Stimulated activated CD4-positive, alpha-beta T cell treated with anti-CD3 and anti-CD28 coated beads, Interleukin-15, amount 100 ng/mL, for 1 hour (primary cell): Measurements from ENCODE around the gene GJB5.
"Not testable (repeated sequence)": the region's sequence is repeated elsewhere in the genome, so short reads cannot be mapped to it uniquely, and the experiment has no call there.

Experiments used
- DNase-seq, 2 donors: peaks; one replicate each; pipeline ENCODE4 v3.0.0-alpha.2; 2020; ENCODE audit warnings: low read depth in 1 of 2, low spot score in 1 of 2

The GJB5 gene

DNA sequence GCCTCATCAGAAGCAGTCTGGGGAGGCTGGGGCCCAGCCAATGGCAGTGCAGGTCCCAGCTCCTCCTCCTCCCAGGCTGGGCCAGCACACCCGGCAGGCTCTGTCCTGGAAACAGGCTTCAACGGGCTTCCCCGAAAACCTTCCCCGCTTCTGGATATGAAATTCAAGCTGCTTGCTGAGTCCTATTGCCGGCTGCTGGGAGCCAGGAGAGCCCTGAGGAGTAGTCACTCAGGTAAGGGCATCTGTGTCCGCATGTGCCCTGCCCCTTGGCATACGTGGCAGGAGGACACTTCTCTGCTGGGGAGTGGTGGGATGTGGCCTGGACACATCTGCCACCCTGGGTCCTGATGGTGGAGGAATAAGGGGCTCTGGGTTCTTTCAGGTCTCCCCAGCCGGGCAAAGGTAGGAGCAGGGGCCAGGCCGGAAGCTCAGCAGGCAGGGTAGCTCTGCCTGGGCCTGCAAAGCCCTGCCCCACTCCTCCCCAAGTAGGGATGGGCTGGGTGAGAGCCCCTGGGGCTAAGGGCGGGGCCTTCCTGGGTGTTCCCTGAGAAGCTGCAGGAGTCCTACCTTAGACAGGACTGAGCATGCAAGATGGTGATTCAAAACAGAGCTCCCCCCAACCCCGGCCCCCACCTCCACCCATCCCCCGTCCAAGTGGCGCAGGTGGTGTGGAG lies at the start of gene GJB5:
TSS of gene GJB5 (plus strand) at position 84 of the 674 bp plus-strand sequence. CDS start 2,284 bp downstream, outside the sequence.
- DNase-seq = no peak

DNA sequence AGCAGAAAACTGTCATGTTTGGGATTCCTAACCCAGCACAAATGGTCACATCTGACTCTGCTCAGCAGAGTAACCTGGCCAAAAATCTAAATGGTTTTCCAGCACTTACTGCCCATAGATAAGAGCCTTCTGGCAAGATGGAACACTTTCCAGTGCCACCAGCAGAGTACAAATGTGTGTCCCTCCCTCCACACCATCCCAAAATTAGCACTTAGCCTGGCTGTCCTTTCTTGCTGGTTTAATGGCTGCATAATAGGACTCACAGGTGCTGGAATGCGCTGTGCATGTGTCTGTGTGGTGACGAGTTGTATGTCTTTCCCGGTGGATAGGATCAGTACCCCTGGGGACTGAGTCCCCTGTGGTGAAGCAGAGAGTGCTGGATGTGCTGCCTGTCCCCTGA lies 49.8 kb upstream of the GJB5 start:
- DNase-seq = no peak

DNA sequence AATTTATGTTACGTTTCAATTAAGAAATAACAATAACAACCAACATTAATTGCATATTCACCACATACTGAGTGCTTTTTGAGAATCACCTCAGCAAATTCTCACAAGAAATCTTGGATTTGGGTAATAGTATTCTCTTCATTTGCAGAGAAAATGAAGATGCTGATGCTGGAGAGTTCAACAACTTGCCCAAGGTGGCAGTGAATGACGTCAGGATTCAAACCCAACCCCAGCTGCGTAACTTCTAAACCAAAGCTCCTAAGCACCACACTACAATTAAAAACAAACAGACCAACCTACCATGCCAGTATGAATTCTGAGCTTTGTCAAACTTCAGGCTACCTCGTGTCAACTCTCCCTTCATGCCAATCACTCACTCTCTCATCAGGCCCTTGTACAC lies 46.7 kb upstream of the GJB5 start:
- no peak for DNase-seq

DNA sequence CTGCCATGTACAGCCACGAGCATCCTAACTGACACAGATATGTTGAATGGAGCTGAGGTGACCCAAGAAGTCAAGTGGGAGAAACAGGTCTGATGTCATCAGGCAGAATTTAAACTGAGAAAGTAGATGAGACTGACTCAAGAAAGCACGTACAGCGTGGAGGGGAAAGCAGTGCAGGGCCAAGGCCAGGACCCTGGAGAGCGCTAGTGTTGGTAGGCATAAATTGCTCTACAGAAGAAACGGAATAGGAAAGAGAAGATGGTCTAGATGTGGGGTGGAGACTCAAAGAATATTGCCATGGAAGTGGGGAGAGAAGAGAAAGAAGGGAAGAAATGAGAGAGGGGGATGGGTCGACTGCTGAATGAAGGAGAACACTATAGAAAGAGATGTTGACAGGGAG lies 45.3 kb upstream of the GJB5 start:
- DNase-seq = no peak

DNA sequence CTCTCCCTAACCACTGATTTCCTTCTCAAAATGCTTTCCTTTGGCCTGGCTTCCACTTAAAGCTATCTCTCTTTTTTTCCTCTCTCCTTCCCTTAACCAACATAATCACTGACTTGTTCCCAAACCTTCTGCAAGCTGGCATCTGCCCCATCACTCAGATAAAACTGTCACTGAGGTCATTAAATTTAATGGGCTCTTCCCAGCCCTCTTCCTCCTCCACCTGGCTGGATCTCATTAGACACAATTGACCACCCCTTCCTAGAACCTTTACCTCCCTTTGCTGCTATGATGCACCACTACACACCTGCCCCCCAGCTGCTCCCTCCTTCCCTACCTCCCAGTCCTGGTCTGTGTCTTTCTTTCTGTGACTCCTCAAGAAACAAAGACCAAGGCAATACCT lies 44.0 kb upstream of the GJB5 start:
- DNase-seq = no peak

DNA sequence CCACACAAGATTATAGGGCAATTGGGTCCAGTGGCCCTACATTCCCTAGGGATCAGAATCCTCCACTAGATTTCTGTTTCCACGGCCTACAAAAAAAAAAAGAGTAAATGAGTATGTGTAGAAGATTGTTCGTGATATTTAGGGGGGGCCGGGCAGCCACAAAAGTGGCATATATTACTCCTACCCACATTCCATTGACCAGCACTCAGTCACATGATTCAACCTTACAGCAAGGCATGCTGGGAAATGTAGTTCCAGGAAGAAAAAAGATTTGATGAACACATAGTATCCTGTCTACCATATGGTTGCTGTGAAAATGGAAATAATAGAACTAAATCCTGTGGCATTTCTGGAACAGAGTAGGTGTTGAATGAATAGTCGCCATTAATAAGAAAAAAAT lies 43.4 kb upstream of the GJB5 start:
- no peak for DNase-seq

DNA sequence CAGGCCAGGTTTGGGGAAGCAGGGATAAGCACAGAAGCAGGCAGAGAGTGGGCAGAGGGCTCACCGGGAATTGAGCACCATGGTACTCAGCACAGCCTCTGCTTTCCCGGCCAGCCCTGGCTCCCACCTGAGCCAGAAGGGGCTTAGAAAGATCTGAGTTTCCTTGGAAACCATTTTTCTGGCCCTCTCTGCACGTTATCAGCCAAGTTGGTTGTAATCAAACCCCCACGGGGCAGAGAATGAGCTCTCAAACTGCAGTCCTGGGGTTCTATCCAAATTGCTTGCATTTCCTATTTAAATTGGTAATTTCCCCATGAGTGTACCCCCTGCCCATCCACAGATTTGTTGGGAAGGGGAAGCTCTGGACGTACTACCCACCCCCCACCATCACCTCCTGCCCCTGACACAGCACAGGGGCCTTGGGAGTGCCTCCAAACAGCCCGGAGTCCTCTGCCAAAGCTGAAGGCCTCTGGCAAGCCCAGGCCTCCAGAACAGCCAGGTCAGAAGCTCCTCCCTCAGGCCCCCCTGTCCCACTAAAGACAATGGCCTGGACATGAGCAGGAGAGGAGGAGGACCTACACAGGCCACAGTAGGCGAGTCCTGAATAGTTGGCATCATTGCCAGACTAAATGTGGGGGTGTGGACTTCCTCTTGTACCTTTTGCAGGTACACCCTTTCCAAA lies 42.7 kb upstream of the GJB5 start:
- DNase-seq = no peak

DNA sequence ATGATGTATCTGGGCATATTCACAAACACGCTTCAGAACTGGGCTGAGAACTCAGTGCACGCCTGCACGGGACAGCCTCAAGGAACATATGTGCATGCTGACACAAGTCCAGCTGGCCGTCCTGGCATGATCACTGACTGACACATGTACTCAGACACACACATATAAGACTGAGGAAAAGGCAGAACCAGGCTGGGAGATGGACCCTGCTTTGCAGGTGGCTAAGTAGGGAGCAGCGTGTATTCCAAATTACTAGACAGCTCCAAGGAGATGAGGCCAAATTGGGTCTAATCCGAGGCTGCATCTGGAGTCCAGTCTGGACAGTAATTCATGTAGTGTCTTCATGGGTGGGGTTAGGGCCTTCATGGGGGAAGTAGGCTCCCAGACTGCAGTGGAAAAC lies 41.4 kb upstream of the GJB5 start:
- DNase-seq = no peak

DNA sequence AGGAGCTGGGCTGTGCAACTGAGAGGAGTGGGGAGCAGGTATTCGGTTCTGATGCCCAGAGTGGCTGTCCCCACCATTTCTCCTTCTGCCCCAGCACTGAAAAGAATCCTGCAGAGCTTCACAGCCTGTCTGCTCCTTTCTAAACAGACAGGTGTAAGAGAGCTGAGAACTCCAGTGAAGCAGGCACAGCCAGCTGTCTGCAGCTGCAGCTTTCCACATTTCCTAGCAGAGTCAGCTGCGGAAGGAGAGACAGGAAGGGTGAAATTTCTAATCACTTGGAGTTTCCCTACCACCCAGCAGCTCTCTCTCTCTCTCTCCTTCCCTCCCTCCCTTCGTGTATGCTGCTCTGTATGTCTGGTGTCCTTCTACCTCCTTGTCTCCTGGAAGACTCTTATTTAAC lies 40.5 kb upstream of the GJB5 start:
- no peak for DNase-seq

DNA sequence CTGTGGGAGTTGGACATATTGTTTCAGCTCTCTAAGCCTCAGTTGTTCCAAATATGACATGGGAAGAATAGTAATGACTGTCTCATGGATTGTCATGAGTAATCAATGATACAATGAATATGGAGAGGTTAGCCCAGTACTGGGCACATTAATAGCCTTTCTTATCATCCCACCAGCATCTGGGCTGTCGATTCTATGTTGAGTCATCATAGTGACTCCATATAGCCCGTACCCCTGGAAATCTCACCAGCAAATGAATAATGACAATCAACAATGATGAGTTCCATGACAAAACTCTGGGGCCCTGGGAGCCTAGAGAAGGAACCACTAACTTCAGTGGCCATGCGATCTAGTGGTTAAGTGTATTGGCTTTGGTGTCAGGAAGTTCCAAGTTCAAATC lies 39.7 kb upstream of the GJB5 start:
- DNase-seq = no peak

DNA sequence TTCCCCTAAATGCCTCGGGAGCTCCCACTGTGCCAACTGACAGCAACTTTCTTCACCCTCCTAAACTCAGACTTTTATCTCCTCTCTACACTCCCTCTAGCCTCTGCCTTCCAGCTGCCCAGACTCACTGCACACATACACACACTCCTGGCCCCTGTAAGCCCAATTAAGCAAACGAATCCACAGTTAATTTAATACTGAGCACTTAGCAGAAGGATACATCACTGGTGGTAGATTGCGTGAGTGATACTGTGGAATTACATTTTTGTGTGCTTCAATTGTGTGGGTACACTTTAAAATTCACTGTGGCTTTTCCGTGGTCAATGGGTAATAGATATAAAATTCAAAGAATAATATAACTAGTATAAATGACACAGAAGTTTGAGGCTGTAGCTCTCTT lies 33.6 kb upstream of the GJB5 start:
- no peak for DNase-seq

DNA sequence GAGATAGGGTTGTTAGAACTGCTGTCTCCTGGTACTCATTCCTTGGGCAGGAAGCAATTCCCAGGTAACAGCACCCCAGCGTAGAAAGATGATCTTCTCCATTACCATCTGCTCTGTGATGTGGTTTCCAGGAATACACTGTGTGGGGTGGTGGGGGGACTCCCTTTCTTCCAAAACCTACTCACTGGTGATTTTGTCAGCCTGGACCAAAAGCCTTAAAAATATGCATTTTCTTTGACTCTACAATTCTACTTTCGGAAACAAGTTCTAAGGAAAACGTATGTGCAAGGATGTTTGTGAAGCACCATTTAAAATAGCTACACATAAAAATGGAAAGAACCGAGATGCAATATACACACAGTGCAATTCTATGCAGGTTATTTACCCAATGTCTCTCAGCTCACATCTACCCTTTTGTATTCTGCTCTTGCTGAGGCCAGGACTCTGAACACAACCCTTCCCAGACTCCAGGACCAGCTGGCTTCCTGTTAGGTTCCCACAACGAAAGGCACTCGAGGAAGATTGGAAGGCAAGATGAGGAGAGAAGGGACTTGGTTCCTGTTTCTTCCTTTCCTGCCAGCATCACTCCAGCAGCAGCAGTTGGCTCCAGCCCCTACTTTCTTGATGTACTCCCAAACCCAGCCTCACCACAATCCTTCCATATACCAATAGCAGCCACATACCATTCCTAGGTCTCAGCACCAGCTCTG lies 33.0 kb upstream of the GJB5 start:
- DNase-seq = no peak

DNA sequence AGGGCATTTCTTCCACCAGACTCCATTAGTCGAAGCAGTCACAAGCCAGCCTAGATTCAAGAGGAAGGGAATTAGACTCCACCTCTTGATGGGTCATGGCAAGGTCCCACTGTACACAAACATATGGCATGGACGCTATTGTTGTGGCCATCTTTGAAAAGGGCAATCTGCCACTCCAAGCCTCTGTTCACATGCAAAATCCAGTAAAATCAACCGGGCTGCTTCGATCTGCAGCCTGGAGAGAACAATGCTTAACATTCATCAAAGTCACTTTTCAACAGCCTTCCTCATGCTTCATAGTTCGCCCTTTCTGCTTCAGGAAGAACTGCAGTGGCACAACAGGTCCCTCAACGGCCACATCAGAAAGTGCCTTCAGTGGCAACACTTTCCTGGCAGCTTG lies 28.0 kb upstream of the GJB5 start:
- DNase-seq = no peak

DNA sequence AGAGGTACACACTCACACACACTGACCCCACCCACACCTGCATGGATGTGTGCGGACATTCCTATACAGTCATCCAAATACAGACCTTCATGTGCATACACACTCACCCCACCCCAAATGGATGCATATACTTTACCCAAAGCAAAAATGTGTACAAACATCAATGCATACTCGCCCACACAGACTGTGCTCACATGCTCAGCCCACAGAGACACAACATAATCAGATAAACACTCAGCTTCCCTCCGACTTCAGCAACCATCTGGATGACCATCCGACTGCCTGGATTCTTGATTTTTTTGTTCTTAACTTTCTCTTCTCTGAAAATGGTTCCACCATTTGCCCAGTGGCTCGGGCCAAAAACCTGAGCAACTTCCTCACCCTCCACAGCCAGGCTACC lies 24.4 kb upstream of the GJB5 start:
- no peak for DNase-seq

DNA sequence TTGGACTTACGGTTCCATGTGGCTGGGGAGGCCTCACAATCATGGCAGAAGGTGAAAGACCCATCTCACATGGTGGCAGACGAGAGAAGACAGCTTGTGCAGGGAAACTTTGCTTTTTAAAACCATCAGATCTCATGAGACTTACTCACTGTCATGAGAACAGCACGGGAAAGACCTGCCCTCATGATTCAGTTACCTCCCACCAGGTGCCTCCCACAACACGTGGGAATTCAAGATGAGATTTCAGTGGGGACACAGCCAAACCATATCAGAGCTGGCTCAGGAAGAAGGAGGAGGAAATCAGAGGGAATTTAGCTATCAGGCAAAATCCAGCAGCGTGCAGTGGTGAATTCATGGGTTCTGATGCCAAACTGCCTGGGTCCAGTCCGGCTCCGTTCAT lies 22.0 kb upstream of the GJB5 start:
- not testable (repeated sequence) for DNase-seq

DNA sequence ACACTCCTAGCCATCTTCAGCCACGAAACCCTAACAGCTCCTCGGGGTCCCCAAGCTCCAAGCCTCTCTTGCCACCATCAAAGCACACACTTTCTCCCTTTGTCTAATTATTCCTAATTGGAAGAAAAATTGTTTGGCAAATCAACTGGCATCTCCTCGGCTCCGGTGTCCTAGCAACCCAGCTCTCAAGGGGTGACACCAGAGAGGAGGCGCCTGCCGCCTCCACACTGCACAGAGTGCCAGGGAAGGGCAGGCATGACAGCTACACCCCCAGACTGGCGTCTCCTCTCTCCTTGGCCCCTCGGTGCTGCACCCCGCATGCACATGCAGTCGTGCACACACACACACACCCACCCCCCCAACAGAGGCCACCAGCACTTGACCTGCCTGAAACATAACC lies 18.2 kb upstream of the GJB5 start:
- DNase-seq = no peak

DNA sequence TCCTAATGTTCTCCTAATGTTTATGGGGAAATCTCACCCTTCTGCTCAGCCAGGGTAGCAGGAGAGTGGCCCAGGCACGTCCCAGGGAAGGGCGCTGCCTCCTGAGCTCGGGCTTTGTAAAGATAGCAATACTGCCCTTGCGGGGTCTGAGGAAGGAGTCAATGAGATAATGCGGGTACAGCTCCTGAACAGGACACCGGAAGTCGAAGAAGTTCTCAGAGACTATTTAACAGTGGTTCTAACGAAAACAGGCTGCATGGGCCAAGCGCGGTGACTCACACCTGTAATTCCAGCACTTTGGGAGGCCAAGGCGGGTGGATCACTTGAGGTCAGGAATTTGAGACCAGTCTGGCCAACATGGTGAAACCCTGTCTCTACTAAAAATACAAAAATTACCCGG lies 17.6 kb upstream of the GJB5 start:
- not testable (repeated sequence) for DNase-seq

DNA sequence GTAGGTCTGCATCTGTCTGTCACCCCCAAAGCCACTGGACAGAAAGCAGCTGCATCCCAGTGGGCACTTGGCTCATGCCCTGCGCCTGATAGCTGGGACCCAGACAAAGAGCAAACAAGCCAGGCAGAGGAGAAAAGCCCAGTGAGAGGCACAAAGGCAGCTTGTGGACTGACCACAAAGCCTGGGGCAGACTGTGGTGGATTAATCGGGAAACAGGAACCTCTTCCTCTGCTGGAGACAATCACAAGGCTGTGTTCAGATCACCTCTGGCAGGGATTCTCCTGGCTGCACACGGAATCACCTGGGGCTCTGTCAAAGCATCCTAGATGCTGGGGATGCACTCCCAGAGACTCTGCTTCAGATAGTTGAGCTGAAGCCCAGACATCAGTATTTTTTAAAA lies 15.2 kb upstream of the GJB5 start:
- no peak for DNase-seq

DNA sequence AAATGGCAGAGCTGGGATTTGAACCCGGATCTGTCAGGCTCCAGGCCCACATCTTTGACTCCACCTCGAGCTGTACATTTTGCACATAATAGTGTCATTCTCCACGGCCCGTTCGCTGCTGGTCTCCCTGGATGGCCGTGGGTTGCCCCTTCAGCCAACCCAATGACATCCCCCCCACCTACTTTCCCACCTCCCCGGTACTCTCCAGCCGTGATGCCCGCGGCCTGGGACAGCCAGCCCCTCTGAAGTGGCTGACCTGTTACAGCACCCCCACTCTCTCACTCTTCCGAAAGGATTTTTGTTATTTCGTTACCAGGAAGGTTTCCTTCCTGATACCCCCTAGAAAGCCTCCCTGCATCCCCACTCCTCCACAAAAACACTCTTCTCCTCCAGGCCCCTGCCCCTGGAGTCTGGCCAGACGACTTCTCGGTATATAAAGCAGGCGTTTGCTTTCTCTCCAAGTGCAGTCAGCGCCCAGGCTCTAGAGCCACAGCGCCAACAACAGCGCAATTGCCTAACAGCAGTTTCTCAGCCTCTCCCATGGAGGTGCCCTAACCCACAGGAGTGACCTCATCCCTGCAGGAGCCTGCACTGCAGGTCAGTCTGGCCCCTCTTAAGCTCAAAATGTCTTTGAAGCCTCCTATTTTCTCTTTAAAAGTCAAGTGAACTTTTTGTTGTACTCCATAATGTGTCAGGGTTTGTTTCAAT lies 14.5 kb upstream of the GJB5 start:
- no peak for DNase-seq

DNA sequence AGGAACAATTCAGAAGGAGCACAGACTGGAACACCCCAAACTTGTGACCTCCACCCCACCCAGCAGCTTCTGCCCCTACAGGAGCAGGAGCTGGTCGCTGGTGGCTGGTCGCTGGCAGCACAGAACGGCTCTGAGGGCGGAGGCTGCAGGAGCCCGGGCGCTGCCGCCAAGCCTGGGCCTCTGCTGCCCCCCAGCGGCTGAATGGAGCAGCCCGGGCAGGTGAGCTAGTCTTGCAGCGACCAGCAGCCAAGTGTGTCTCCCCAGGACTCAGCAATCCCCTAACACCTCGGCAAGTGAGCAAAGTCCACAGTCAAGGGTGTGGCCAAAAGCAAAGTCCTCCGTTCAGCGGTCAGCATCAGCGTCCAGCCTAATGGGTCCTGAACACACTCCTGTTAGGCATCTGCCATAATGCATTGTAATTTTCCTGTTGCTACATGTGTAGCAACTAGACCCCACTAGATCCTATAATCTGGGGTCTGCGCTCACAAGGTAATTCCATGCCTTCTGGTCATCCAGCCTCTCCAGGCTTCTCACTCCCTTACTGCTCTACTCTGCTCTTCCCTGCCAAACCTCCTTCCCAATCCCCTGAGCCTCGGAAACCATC lies 12.1 kb upstream of the GJB5 start:
- DNase-seq = peak; percentile 65 to 73

DNA sequence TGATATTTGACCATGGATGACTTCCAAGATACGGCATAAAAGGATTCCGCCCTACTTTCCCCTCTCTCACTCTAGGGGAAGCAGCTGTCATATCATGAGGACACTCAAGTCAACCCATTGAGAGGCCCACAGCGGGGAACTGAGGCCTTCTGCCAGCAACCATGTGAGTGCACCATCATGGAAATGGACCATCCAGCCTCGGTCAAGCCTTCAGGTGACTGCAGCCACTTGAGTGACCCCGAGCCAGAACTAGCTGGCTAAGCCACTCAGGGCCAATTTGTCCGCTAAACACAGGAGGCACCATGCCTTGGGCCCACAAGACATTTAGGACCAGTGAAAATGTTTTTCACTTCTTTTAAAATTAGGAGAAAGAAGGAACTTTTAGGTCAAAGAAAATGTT lies 11.1 kb upstream of the GJB5 start:
- DNase-seq = no peak
